ENCODE results near the gene NODAL. TPM values are rescaled to one million over a fixed set of nuclear protein-coding genes. Genes with fewer than 3 reads are reported as not detected.

Gene NODAL
- total RNA-seq, 2 experiments from 2014 or later = not detected

GRCh38 chr10:70475661-70476060, 34.2 kb upstream of the NODAL start:
- CTCF ChIA-PET = interaction anchor here (1.1 to 4.1 kb wide), 3 partner anchors 15 to 78 kb away, joined by 3 to 30 read pairs (median 3); no protein-coding TSS in a partner anchor
- intact Hi-C loops (cut with micrococcal nuclease) = no loop called here
- H3K4me3 Mint-ChIP-seq = no peak overlapping the region
- H3K36me3 Mint-ChIP-seq (ENCODE audit: low read depth) = no peaks in the 10 kb centered on the region
- TF ChIP-seq, protein P1, sequence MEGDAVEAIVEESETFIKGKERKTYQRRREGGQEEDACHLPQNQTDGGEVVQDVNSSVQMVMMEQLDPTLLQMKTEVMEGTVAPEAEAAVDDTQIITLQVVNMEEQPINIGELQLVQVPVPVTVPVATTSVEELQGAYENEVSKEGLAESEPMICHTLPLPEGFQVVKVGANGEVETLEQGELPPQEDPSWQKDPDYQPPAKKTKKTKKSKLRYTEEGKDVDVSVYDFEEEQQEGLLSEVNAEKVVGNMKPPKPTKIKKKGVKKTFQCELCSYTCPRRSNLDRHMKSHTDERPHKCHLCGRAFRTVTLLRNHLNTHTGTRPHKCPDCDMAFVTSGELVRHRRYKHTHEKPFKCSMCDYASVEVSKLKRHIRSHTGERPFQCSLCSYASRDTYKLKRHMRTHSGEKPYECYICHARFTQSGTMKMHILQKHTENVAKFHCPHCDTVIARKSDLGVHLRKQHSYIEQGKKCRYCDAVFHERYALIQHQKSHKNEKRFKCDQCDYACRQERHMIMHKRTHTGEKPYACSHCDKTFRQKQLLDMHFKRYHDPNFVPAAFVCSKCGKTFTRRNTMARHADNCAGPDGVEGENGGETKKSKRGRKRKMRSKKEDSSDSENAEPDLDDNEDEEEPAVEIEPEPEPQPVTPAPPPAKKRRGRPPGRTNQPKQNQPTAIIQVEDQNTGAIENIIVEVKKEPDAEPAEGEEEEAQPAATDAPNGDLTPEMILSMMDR (IDR thresholded peaks at IDR 0.05) = no peak
- H3K27me3 Mint-ChIP-seq = peaks cover 17% of the 10 kb centered on the region
- H3K9me3 Mint-ChIP-seq = no peaks in the 10 kb centered on the region
- DNase-seq (no peak), ATAC-seq (no peak)
- peaks cover 42% of the 10 kb centered on the region for H3K4me1 Mint-ChIP-seq (ENCODE audit: low read depth)
- POLR2A ChIA-PET = no interaction called here
- no peak overlapping the region for H3K27ac Mint-ChIP-seq

DNA sequence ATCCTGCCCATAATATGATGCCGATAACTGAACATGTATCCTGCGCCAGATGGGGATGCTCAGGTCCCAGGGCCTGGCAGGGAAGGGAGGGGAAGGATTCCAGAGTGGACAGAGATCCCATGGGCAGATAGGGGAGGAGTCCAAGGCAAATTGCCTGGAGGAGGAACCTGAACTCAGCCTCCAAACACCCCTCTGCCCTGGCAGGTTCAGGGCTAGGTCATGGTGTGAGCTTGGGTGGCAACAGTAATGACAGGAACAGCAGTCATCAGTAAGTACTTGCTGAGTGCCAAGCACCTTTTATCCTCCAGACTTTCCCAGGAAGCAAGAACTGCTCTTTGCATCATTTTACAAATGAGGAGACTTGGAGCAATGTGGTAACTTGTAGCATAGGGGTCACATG, 33.3 kb upstream of the NODAL start:
- Mint-ChIP-seq H3K36me3 (ENCODE audit: low read depth) (no peaks in the 10 kb centered on the region), H3K27me3 (peaks cover 17% of the 10 kb centered on the region), H3K4me3 (no peak overlapping the region), H3K9me3 (no peaks in the 10 kb centered on the region), H3K27ac (no peak overlapping the region), H3K4me1 (ENCODE audit: low read depth) (peaks cover 33% of the 10 kb centered on the region)
- ChIA-PET CTCF (interaction anchor here (1.3 to 4.1 kb wide), 2 partner anchors 14 to 77 kb away, joined by 3 to 30 read pairs; no protein-coding TSS in a partner anchor), POLR2A (no interaction called here)
- TF ChIP-seq, protein P1 (IDR thresholded peaks at IDR 0.05) = no peak
- DNase-seq (no peak), ATAC-seq (no peak)
- intact Hi-C loops (cut with micrococcal nuclease) = no loop called here

GRCh38 chr10:70472799-70473454, 31.4 kb upstream of the NODAL start:
- no peak overlapping the region for H3K27ac Mint-ChIP-seq
- peaks cover 17% of the 10 kb centered on the region for H3K27me3 Mint-ChIP-seq
- H3K9me3 Mint-ChIP-seq = no peaks in the 10 kb centered on the region
- TF ChIP-seq, protein P1 (IDR thresholded peaks at IDR 0.05) = no peak
- H3K4me3 Mint-ChIP-seq = no peak overlapping the region
- no peak for DNase-seq
- CTCF ChIA-PET = interaction anchor here (1.6 kb wide), 1 partner anchor 12 kb away, joined by 6 read pairs; no protein-coding TSS in a partner anchor
- POLR2A ChIA-PET = interaction anchor here (0.7 kb wide), 1 partner anchor 173 kb away, joined by 3 read pairs; no protein-coding TSS in a partner anchor
- intact Hi-C loops (cut with micrococcal nuclease) = no loop called here
- peaks cover 27% of the 10 kb centered on the region for H3K4me1 Mint-ChIP-seq (ENCODE audit: low read depth)
- no peak for ATAC-seq
- H3K36me3 Mint-ChIP-seq (ENCODE audit: low read depth) = no peaks in the 10 kb centered on the region

DNA sequence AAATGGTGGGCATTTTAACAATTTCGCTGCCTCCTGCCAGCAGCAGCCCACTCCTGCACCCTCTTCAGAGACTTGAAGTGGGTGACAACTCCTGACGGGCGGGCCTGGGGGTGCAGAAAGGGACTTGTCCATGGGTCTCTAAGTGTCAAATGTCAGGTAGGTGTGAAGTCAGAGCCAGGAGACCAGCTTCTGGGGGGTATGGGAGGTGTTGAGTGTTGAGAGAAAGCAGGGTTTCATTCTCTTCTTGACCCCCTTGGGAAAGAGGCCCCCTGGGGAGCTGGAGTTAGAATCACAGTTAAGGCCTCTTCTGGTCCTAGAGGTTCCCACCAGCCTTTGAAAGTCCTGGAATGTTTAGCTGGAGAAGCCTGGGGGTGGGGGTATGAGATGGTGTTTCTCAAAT, 25.5 kb upstream of the NODAL start:
- CTCF ChIA-PET = interaction anchor here (0.6 to 1.4 kb wide), 3 partner anchors 8 to 82 kb away, joined by 3 read pairs; no protein-coding TSS in a partner anchor
- no peak for ATAC-seq
- peaks cover 2% of the 10 kb centered on the region for H3K27me3 Mint-ChIP-seq

DNA sequence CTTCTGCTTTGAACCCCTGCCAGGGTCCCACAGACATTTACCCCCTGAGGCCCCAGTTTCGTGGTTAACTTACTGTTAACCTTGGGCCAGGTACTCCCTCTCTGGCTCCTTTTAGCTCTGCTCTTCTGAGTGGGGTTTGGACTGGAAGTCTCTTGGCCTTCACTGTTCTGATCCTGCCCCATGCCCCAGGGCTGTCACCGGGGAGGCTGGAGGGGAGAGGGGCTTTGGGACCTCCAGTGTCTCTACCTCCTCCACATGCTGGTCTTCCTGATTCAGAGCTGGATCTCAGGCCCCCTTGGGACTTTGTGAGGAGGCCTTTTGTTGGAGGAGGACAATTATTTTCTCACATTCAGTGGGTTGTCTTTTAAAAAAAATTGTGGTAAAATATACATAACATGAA, 24.4 kb upstream of the NODAL start:
- POLR2A ChIA-PET = no interaction called here
- TF ChIP-seq, protein P1 (IDR thresholded peaks at IDR 0.05) = no peak
- DNase-seq = no peak
- Mint-ChIP-seq H3K4me3 (no peak overlapping the region), H3K9me3 (no peaks in the 10 kb centered on the region), H3K27ac (no peak overlapping the region), H3K27me3 (peaks cover 5% of the 10 kb centered on the region), H3K36me3 (ENCODE audit: low read depth) (no peaks in the 10 kb centered on the region), H3K4me1 (ENCODE audit: low read depth) (no peaks in the 10 kb centered on the region)
- ATAC-seq = no peak
- CTCF ChIA-PET = interaction anchor here (1.1 to 1.4 kb wide), 2 partner anchors 14 to 83 kb away, joined by 3 read pairs; no protein-coding TSS in a partner anchor
- intact Hi-C loops (cut with micrococcal nuclease) = no loop called here

More for the DNA sequence above, 25.5 kb upstream of the NODAL start:
- TF ChIP-seq, protein P1 (IDR thresholded peaks at IDR 0.05) = no peak
- Mint-ChIP-seq H3K4me3 (no peak overlapping the region), H3K4me1 (ENCODE audit: low read depth) (no peaks in the 10 kb centered on the region), H3K9me3 (no peaks in the 10 kb centered on the region), H3K36me3 (ENCODE audit: low read depth) (no peaks in the 10 kb centered on the region), H3K27ac (no peak overlapping the region)
- DNase-seq = no peak
- POLR2A ChIA-PET = interaction anchor here (0.7 to 0.8 kb wide), 2 partner anchors 36 to 129 kb away, joined by 3 read pairs; no protein-coding TSS in a partner anchor
- intact Hi-C loops (cut with micrococcal nuclease) = no loop called here

Data from activated CD8-positive, alpha-beta T cell treated with anti-CD3 and anti-CD28 coated beads for 36 hours (primary cell).